HepG2 (cell line): ENCODE measurements around the gene NUDCD3. TPM values are rescaled to one million over a fixed set of nuclear protein-coding genes. Genes with fewer than 3 reads are reported as not detected.

ENCODE experiments used
- AHDC1 ChIP-seq: sonication (generic); formaldehyde crosslinking; IDR thresholded peaks from 2 replicates; pipeline ENCODE4 v1.5.1; 2020; ENCODE audit warnings: mild to moderate bottlenecking, missing genetic modification reagents, borderline replicate concordance
- AKAP8 ChIP-seq: sonication (generic); formaldehyde crosslinking; IDR thresholded peaks from 2 replicates; pipeline ENCODE4 v1.5.1; 2020; ENCODE audit warnings: mild to moderate bottlenecking, missing genetic modification reagents
- ARID4A ChIP-seq: sonication (generic); formaldehyde crosslinking; IDR thresholded peaks from 2 replicates; pipeline ENCODE4 v1.5.0; 2020; ENCODE audit warnings: mild to moderate bottlenecking, missing genetic modification reagents, borderline replicate concordance
- ATF1 ChIP-seq: IDR thresholded peaks from 2 replicates; pipeline ENCODE4 v1.6.1; 2016; ENCODE audit warnings: mild to moderate bottlenecking, control low read depth
- FOXA1 ChIP-seq, 2 experiments: fragments of 450-650 bp in 1 of 2; sonication (generic) in 1 of 2; formaldehyde crosslinking in 1 of 2; IDR thresholded peaks; 2 replicates each; pipeline versions ENCODE4 v1.4.0 to v1.6.1; 2016 to 2020; ENCODE audit warnings: missing genetic modification reagents in 1 of 2
- HDAC1 ChIP-seq: sonication (generic); formaldehyde crosslinking; IDR thresholded peaks from 2 replicates; pipeline ENCODE4 v1.5.1; 2020; ENCODE audit warnings: mild to moderate bottlenecking, missing genetic modification reagents
- HDAC2 ChIP-seq: sonication (generic); formaldehyde crosslinking; IDR thresholded peaks from 2 replicates; pipeline ENCODE4 v1.4.0; 2020; ENCODE audit warnings: missing genetic modification reagents
- HMGA1 ChIP-seq: sonication (generic); formaldehyde crosslinking; conservative IDR thresholded peaks from 2 replicates; pipeline ENCODE4 v1.4.0; 2020; ENCODE audit warnings: missing genetic modification reagents
- IKZF1 ChIP-seq: fragments of 450-650 bp; IDR thresholded peaks from 2 replicates; pipeline ENCODE4 v1.7.1; 2016
- KDM3A ChIP-seq: IDR thresholded peaks from 2 replicates; pipeline ENCODE4 v1.6.1; 2018; ENCODE audit warnings: low read depth, missing compliant biosample characterization
- NR2F6 ChIP-seq, 2 experiments: IDR thresholded peaks; 2 replicates each; pipeline ENCODE4 v1.6.1; 2016; ENCODE audit warnings: antibody characterized with exemption in 1 of 2, mild to moderate bottlenecking in 1 of 2
- SAP130 ChIP-seq: IDR thresholded peaks from 2 replicates; pipeline ENCODE4 v1.6.1; 2016; ENCODE audit warnings: low read depth
- TEAD3 ChIP-seq: optimal IDR thresholded peaks from 2 replicates; pipeline ENCODE3; 2016; ENCODE audit warnings: borderline replicate concordance
- THAP11 ChIP-seq: IDR thresholded peaks from 2 replicates; pipeline ENCODE4 v1.6.1; 2016; ENCODE audit warnings: missing biosample characterization, missing genetic modification reagents
- THAP7 ChIP-seq: sonication (generic); formaldehyde crosslinking; IDR thresholded peaks from 2 replicates; pipeline ENCODE4 v1.8.1; 2023; ENCODE audit warnings: mild to moderate bottlenecking, missing genetic modification reagents
- ZNF264 ChIP-seq: sonication (generic); formaldehyde crosslinking; IDR thresholded peaks from 2 replicates; pipeline ENCODE4 v1.4.0; 2020; ENCODE audit warnings: missing genetic modification reagents
- ZNF276 ChIP-seq: sonication (generic); formaldehyde crosslinking; IDR thresholded peaks from 2 replicates; pipeline ENCODE4 v1.4.0; 2020; ENCODE audit warnings: mild to moderate bottlenecking, low read depth, missing genetic modification reagents
- ZNF3 ChIP-seq: IDR thresholded peaks from 2 replicates; pipeline ENCODE4 v1.7.0; 2017; ENCODE audit warnings: inconsistent platforms
- ZNF331 ChIP-seq: sonication (generic); formaldehyde crosslinking; IDR thresholded peaks from 2 replicates; pipeline ENCODE4 v1.4.0; 2020; ENCODE audit warnings: missing genetic modification reagents
- polyA plus RNA-seq, 8 experiments: library from polyadenylated mRNA; depleted of rRNA in 3 of 8; stranded (reverse) in 7 of 8; unstranded in 1 of 8; fragments of >200 nt; fragmentation: Illumina TruSeq in 4 of 8; extraction: Trizol in 4 of 8; gene quantifications; 2 replicates each; pipeline versions ENCODE4 v1.2.1 to v1.2.3, GENCODE V29; 2011 to 2016; ENCODE audit warnings: low read depth in 4 of 8, missing spikeins in 1 of 8, mixed read lengths in 1 of 8; ENCODE audit not compliant: insufficient read depth in 1 of 8
- total RNA-seq, 5 experiments: library from RNA; depleted of rRNA; stranded (reverse); fragments of >200 nt; fragmentation: Illumina TruSeq; extraction: Trizol; gene quantifications; 2 replicates each; pipeline ENCODE4 v1.2.3, GENCODE V29; 2016; ENCODE audit warnings: low read depth in 1 of 5

NUDCD3 gene
- total and polyA plus RNA-seq, 2 of the 13 experiments (the other 11 are each of a cell fraction or from before 2014, with no cell fraction given) = 20.8 to 49.9 TPM

- TF ChIP-seq ARID4A (CRISPR knock-in tag) (peak; percentile 36; the same call in 1 of the 2 replicates), ZNF276 (CRISPR knock-in tag) (no peak), AKAP8 (CRISPR knock-in tag) (no peak), ZNF264 (CRISPR knock-in tag) (0 out of 2 replicates have a peak, but pooled peaks have one; percentile 67), ZNF3 (CRISPR knock-in tag) (peak; percentile 73; the same call in 1 of the 2 replicates), HDAC1 (CRISPR knock-in tag) (peak; percentile 72), IKZF1 (no peak), AHDC1 (CRISPR knock-in tag) (peak; percentile 90; the same call in 1 of the 2 replicates), HDAC2 (CRISPR knock-in tag) (peak; percentile 84), THAP7 (CRISPR knock-in tag) (no peak), ATF1 (CRISPR knock-in tag) (peak; percentile 45; the same call in 1 of the 2 replicates), KDM3A (CRISPR knock-in tag) (0 out of 2 replicates have a peak, but pooled peaks have one; percentile 51), ZNF331 (CRISPR knock-in tag) (peak; percentile 77; the same call in 1 of the 2 replicates), FOXA1 (IDR thresholded peaks at IDR 0.05) (no peak), FOXA1 (CRISPR knock-in tag; IDR thresholded peaks at IDR 0.05) (peak; percentile 90), SAP130 (CRISPR knock-in tag) (peak; percentile 96), NR2F6 (IDR thresholded peaks at IDR 0.05) (no peak), NR2F6 (CRISPR knock-in tag; IDR thresholded peaks at IDR 0.05) (peak; percentile 66; the same call in 1 of the 2 replicates), TEAD3 (peak; percentile 100), HMGA1 (CRISPR knock-in tag) (no peak), THAP11 (CRISPR knock-in tag) (0 out of 2 replicates have a peak, but pooled peaks have one; percentile 29)
Measured at GRCh38 chr7:44473295-44473694, 17.2 kb downstream of the NUDCD3 start (continued).
